Activated CD4-positive, CD25-positive, alpha-beta regulatory T cell treated with anti-CD3 and anti-CD28 coated beads, Interleukin-2, amount 50 U/mL, for 16 hours (primary cell): ENCODE results near the gene TMEM223.
"Not testable (repeated sequence)": the region's sequence is repeated elsewhere in the genome, so short reads cannot be mapped to it uniquely, and the experiment has no call there.

ENCODE experiments used
- DNase-seq: peaks from one replicate; pipeline ENCODE4 v3.0.0-alpha.2; 2020; ENCODE audit warnings: low read depth, low spot score

Gene TMEM223

DNA sequence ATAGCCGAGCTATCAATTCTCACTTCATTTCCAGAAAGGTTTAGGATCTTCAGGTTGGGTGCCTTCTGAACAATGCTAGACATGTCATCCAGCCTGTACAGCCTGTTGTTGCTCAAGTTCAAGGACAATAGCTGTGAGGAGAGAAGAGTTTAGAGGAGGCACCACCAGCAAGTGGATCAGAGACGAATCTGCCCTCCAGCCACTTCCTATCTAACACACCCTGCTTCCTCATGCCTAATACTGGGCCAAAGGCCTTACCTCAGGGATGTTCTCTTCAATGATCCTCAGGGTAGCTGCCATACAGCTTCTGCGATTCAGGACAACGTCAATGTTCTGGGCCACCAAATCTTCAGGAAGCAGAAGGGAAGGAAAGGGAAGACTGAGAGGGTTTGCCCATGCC is 9.3 kb upstream of the TMEM223 start:
- no peak for DNase-seq

DNA sequence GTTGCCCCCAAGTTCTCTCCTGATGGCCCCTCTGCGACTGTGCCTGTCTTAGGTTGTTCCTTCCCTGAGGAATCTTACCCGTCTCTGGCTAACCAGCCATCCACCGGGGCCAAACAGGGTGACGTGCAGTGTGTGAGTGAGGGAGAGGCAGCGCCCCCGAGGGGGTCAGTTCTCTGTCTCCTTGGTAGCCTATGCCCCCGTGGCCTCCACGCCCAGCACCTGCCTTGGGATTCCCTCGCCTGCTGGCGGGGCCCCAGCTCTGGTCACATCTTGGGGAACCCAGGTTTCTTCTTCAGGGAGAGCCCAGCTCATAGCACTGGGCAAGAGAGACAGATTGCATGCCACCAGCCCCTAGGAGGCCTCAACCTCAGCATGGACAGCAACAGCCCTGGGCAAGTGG is 7.7 kb upstream of the TMEM223 start:
- DNase-seq, result no peak

DNA sequence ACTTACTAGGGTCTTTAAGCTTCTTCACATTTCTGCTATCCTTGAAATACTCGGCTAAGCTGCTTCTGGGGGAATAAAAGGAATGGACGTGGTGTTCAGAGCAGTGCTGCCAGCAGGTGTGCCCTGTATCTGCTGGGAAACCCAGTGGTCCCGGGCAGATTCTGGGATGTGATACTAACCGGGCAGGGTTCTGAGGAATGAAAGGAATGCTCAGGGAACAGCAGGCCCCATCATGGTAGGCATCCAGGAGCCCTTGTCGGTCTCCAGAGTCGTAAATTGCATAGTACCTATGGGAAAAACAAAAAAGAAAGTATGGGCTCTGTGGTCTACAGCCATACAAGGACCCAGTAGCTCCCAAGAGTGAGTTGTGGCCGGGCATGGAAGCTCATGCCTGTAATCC is 4.5 kb upstream of the TMEM223 start:
- DNase-seq, result no peak

DNA sequence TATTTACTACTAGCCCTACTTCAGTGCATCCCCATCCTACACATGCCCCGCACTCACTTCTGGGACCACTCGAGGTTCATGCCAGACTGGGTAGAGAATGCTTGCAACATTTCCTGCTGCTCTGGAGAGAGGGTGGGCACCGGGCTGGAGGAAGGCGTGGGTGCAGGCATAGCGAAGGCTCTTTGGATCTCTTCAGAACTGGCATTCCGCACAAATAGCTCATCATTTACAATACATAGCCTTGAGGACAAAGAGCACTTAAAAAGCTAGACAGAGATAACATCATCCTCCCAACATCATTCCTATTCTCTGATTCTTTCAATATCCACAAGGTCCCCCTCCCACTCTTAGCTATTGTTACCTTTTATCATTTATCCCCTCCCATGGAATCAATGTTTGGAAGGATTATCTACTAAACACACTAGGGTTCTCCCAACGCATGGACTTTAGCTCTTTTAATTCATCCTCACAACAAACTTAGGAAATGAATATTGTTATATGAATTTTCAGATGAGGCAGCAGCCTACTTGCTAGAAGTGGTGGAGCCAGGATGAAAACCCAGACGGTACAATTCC is 2.5 kb upstream of the TMEM223 start:
- no peak for DNase-seq

DNA sequence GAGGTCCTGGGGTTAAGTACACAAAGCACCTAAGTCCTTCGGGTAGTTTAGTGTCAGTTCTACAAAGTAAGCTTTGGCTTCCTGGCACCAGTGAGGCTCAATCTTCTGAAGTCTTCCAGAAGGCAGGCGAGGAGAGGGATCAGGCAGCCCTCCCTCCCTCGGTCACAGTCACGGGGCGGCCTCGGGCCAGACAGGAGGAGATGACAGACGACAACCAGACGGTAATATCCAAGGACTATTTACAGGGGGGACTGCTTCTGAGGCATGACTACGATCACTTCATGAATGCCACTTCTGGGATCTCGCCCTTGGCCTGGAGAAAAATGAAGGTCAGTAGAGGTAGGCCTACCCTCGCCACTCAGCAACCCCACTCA is 383 bp upstream of the TMEM223 start:
- no peak for DNase-seq

DNA sequence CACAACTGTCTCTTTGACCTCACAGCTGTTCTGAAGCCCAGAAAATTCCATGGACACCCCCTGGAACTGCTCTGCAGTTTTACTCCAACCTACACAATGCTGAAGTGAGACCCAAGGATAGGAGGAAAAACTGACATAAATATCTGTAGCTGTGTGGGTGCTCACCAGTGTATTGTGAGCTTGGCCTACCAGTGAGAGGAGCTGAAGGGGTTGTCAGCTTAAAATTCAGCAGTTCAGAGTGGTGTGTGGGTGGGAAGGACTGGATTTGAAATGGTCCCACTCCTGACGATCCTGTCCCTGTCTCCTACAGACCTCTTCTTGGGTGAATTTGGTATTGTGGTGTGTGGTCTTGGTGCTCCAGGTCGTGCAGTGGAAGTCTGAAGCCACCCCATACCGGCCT is 2.2 kb downstream of the TMEM223 start:
- DNase-seq, result no peak

DNA sequence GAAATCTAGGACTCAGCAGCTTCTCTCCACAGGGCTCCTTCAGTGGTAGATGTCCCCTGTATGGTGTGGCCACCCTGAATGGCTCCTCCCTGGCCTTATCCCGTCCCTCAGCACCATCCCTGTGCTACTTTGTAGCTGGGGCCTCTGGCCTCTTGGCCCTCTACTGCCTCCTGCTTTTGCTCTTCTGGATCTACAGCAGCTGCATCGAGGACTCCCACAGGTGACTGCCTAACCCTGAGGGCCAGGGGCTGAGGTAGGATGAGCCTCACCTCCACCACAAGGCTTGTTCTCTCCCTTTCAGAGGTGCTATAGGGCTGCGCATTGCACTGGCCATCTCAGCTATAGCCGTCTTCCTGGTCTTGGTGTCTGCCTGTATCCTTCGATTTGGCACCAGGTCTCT is 2.8 kb downstream of the TMEM223 start:
- no peak for DNase-seq

DNA sequence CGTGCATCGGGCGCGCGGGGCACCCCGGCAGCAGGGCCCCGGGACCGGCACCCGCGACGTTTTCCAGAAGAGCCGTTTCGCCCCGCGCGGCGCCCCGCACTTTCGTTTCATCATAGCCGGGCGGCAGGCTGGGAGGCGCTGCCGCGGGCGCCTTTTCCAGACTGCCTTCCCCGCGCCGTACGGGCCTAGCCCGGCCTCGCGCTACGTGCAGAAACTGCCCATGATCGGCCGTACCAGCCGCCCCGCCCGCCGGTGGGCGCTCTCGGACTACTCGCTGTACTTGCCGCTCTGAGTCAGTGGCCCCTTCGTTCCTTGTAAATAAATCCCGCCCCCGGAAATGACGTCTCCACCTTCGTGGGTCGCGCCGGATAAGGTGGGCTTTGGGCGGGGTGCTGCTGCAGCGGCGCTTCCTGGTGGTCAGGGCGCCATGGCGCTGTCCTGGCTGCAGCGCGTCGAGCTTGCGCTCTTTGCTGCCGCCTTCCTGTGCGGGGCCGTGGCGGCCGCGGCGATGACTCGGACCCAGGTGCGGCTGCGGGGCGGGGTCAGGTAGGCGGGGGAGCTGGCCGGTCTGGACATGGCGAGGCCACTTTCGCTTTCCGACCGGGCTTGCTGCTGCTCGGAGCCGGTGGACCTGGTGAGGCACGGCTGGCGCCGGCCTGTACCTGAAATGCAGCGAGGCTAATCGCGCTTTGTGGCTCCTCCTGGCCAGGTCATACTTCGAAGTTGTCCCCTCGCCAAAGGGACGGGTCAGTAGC is 4.6 kb downstream of the TMEM223 start, which contains the start of gene TMEM179B:
Gene TMEM179B (plus strand): TSS at position 398 of the 755 bp plus-strand sequence. CDS start 30 bp downstream, at position 428.
- peak; percentile 96 for DNase-seq

DNA sequence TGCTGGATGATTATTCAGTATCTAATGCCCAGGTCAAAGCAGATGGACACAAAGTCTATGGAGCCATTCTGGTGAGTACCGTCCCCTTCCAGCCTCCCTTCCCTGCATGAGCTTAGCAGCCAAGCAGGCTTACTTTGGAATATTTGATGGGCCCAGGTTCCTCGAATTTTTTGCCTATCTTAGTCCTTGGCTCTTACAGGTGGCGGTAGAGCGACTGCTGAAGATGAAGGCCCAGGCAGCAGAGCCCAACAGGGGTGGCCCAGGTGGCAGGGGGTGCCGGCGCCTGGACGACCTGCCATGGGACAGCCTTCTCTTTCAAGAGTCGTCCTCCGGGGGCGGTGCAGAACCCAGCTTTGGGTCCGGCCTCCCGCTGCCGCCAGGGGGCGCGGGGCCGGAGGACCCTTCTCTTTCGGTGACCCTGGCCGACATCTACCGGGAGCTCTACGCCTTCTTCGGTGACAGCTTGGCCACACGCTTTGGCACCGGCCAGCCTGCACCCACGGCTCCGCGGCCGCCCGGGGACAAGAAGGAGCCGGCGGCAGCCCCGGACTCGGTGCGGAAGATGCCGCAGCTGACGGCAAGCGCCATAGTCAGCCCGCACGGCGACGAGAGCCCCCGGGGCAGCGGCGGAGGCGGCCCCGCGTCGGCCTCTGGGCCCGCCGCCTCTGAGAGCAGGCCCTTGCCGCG is 5.3 kb downstream of the TMEM223 start:
- DNase-seq, result peak; percentile 80

DNA sequence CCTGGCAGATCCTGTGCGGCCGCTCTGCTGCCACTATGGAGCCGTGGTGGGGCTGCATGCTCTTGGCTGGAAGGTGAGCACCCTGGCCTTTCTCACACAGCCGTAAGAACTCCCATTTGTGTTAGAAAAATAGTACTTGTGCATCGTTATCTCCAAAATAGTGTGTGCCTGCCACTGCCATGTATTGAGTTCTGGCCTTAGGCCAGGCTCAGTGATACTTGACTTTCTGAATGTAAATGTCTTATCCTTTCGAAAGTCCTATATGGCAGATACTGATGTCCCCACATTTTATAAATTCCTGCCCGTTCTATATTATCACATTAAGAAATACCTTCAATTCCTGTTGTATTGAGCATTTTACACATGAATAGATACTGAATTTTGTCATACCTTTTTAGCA is 9.1 kb downstream of the TMEM223 start:
- DNase-seq, result no peak

DNA sequence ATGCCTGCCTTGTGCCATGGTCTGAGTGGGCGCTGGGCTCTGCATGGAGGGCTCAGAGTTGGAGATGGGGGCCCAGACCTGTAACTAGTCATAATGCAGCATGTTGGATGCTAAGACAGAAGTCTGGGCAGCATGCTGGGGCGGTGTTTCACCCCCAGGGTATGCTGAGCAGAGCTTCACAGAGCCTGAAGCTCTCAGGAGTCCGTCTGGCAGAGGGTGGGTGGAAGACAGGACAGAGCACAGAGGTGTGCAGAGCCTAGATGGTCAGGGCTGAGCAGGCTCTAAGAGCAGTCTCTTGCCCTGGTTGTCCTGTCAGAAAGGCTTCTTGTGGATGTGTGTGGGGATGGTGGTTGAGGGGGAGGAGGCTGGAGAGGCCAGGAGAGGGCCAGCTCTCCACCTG is 13.4 kb downstream of the TMEM223 start:
- no peak for DNase-seq

DNA sequence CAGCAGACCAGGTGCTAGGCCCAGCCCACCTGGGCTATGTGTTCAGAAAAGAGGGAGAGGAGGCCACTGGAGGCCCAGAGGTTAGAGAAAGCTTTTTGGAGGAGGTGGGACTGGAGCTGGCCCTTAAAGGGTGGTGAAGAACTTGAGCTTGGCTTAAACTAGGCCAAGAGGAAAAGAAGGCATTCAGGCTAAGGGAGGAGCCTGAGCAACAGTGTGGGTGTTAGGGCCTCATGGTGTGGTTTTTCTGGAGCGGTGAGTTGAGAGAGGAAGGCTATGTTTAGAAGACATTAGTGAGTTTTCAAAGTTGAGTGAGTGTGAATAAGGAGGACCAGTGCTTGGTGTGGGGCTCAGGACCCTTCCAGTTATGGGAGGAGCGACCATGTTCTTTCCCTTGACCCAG is 14.4 kb downstream of the TMEM223 start:
- DNase-seq, result no peak

DNA sequence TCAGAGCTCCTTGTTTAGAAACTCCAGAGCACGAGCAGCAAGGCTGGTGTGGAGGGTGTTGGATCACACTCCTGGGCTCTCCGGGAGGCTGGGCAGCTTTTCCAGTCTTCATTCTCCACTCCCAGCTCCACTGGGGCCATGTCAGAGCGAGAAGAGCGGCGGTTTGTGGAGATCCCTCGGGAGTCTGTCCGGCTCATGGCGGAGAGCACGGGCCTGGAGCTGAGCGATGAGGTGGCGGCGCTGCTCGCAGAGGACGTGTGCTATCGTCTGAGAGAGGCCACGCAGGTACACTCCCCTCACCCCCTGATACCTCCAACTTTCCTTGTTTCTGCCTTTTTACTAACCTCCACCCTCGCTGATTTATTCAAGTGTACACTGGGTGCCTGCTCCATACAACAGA is 16.2 kb downstream of the TMEM223 start:
- no peak for DNase-seq

DNA sequence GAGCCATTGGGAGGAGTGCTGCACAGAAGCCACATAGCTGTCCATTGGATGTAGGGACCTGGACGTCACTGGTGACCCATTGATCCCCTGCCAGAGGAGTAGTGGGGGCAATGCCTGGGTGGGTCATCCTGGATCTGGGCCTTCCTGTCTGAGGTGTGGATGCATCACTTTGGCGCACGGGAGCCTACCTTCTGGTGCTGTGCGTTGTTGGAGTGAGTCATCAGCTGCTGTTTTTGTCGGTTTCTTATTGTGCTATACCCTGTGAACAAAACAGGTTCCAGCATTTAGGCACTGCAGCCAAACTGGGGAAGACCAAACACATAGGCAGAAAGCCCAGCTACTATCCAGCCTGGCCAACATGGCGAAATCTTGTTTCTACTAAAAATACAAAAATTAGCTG is 17.4 kb downstream of the TMEM223 start:
- no peak for DNase-seq

DNA sequence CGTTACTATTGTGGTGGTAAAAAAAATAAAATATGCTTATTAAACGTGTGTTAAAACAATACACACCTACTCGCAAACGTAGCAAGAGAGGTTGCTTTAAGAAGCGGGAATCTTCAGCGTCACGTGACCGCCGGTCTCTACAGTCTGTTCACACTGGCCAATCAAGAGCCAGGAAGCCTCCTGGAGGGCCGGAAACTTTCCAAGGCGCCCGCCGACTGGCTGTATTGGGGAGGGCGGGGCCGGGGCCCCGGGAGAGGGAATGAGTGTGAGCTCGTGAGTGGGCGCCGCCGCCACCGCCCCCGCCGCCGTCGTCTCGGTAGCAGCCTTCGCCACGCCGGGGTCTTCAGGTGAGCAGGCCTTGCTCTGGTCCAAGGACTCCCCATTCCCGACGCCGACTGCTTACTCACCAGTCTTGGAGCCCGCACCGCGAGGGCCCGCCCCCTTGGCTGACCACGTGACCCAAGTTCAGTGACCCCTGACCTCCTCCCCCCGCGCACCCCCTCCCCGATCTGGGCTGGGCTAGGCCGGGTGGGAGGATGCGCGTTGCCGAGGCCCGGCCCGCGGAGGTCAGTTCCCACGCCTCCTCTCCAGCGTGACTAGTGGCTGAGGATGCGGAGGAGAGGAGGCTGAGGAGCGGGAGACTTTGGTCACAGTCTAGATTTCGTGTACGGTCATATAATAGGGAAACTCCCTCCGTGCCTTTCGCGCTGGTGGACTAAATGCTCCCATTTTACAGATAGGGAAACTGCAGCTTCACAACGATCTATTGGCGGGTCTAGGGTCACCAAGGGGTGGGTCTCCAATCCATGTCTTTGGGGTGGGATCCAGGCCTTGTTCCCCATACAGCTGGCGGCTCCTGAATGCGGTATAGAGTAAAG is 20.4 kb downstream of the TMEM223 start, which contains the start of gene TAF6L:
Gene TAF6L (plus strand): TSS at position 253 of the 878 bp plus-strand sequence. CDS start 4,388 bp downstream, outside the sequence.
- peak; percentile 79 for DNase-seq

DNA sequence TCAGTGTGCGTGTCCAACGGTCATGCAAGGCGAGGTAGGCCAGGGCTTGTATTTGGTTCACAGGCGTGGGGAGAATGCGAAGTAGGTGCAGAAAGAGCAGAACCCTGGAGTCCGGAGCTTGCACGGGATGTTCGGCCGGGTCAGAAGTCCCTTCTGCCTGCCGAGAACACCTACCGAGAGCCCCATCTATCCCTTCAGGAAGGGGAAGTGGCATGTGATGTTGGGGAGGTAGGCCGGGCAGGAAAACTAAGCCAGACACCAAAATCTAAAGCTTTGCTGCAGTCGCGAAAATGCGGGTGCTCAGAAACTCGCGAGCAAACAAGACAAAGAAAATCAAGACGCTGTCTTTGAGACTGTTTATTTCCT is 21.0 kb downstream of the TMEM223 start:
- DNase-seq, result no peak

DNA sequence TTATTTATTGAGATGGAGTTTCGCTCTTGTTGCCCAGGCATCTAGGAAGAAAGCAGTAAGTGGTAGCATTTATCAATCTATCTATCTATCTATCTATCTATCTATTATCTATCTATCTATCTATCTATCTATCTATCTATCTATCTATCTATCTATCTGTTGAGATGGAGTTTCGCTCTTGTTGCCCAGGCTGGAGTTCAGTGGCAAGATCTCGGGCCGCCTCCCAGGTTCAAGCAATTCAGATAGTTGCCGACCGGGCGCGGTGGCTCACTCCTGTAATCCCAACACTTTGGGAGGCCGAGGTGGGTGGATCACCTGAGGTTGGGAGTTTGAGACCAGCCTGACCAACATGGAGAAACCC is 31.0 kb downstream of the TMEM223 start:
- not testable (repeated sequence) for DNase-seq

DNA sequence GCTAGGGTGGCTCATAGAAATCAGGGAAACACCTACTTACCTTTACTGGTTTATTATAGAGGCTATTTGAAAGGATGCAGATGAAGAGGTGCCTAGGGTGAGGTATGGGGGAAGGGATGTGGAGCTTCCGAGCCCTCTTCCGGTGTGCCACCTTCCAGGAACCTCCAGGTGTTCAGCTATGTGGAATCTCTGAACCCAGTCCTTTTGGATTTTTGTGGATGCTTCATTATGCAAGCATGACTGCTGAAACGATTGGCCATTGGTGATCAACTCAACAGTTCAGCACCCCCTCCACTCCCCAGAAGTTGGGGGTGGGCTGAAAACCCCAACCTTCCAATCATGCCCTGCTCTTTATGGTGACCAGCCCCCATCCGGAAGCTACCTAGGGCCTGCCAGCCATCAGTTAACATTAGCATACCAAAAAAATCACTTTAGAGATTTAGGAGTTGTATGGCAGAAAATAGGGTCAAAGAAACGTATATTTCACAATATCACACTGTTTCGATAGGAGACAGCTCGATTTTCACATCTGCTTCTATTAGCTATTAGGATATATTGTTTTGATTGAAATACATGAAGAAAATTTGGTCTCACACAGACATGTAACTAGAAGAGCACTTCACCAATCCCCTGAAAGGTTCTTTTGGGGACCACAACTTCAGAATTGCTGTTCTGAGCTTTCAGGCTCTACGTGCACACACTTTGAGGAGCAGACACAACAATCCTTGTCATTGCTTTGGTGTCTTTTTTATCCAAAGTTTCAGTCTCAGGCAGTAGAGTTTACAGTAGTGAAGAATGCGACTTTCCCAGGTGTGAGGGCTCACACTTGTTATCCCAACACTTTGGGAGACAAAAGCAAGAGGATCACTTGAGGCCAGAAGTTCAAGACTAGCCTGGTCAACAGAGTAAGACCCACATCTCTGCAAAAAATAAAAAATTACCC is 33.7 kb downstream of the TMEM223 start:
- no peak for DNase-seq

DNA sequence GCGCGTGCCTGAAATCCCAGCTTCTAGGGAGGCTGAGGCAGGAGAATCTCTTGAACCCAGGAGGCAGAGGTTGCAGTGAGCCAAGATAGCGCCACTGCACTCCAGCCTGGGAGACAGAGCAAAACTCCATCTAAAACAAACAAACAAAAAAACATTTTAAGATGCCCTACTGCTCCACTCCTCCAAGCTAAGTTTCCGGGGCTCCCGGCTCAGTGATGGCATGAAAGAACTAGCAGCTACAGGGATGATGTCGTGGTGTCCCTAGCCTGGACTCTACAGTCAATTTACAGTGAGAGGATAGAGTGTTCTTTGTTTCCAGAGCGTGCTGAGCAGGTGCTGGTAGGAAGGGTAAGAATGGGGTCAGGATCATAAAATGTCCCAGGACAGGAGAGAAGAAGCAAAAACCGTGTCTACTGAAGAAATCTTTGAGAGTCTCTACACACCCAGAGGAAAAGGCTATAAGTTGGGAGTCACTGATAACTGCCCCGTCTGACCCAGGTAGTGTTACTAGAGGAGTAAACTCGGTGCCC is 36.7 kb downstream of the TMEM223 start:
- no peak for DNase-seq

DNA sequence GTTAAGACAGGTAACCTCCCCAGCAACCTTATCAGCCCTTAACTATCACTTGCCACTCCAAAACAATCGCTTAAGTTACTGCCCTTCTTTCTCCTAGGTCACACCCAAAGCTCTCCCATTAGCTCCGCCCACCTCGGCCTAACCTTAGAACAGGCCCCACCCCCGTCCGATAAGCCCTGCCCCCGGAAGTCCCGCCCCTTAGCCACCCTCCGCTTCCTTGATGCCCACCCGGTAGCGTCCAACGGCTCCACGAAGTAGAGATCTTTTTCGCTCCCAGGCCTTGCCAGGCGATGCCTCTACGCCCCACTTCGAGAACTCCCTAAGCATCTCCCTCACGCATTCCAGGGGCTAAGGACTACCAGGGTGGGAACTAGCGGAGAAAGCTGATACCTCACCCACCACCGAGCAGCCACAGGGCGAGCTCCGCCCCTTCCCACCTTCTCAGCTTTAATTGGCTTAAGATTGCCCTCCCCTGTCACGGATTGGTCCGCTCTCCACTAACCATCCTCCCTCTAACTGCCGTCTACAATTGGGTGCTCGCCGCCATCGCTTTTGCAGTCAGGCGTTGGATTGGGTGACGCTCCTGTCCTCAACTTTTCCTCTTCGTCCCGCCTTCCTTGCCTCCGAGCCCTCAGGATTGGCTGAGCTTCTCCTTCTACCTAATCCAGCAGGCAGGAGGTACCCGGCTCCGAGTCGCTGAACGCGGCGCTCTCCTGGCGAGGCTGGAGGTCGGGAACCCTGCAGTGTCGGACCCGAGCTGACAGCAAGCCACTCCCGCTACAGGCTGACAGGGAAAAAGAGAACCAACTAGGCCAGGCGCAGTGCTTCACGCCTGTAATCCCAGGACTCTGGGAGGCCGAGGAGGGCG is 37.8 kb downstream of the TMEM223 start, which contains the start of gene ZBTB3:
Gene ZBTB3 (minus strand): TSS at position 425 of the 868 bp plus-strand sequence. CDS start 496 bp downstream, outside the sequence.
- peak; percentile 91 for DNase-seq
